Measurements from ENCODE around the gene NRG2.

Gene NRG2

GRCh38 chr5:139862803-139863202 is 180.3 kb downstream of the NRG2 start:
- Histone ChIP-seq H3K4me3 (no peak overlapping the region), H3K9me3 (no peaks in the 10 kb centered on the region), H3K27me3 (no peaks in the 10 kb centered on the region), H3K4me1 (peaks cover 0 to 10% (median 4%) of the 10 kb centered on the region in 4 donors), H3K27ac (no peak overlapping the region), H3K36me3 (no peaks in the 10 kb centered on the region)
- TF ChIP-seq, protein P1, sequence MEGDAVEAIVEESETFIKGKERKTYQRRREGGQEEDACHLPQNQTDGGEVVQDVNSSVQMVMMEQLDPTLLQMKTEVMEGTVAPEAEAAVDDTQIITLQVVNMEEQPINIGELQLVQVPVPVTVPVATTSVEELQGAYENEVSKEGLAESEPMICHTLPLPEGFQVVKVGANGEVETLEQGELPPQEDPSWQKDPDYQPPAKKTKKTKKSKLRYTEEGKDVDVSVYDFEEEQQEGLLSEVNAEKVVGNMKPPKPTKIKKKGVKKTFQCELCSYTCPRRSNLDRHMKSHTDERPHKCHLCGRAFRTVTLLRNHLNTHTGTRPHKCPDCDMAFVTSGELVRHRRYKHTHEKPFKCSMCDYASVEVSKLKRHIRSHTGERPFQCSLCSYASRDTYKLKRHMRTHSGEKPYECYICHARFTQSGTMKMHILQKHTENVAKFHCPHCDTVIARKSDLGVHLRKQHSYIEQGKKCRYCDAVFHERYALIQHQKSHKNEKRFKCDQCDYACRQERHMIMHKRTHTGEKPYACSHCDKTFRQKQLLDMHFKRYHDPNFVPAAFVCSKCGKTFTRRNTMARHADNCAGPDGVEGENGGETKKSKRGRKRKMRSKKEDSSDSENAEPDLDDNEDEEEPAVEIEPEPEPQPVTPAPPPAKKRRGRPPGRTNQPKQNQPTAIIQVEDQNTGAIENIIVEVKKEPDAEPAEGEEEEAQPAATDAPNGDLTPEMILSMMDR (IDR thresholded peaks at IDR 0.05) = no peak
- intact Hi-C loops (cut with DNase I; ENCODE audit: low total_unique reads) = no loop called here
- no peak for DNase-seq

- H3K9me3 ChIP-seq = no peaks in the 10 kb centered on the region
- no peak for DNase-seq
- intact Hi-C loops (cut with DNase I; ENCODE audit: low total_unique reads) = no loop called here
- TF ChIP-seq, protein P1 (IDR thresholded peaks at IDR 0.05) = no peak
- no peaks in the 10 kb centered on the region for H3K36me3 ChIP-seq
- H3K27me3 ChIP-seq = no peaks in the 10 kb centered on the region
- H3K4me3 ChIP-seq = no peak overlapping the region
- H3K27ac ChIP-seq = no peak overlapping the region
- H3K4me1 ChIP-seq = peaks cover 0 to 10% (median 4%) of the 10 kb centered on the region in 4 donors
These were observed 180.8 kb downstream of the NRG2 start for GRCh38 chr5:139862313-139862712.

- no peak for DNase-seq
- H3K4me1 ChIP-seq = peaks cover 0 to 10% (median 4%) of the 10 kb centered on the region in 4 donors
These were observed 181.3 kb downstream of the NRG2 start for GRCh38 chr5:139861889-139862207.

DNA sequence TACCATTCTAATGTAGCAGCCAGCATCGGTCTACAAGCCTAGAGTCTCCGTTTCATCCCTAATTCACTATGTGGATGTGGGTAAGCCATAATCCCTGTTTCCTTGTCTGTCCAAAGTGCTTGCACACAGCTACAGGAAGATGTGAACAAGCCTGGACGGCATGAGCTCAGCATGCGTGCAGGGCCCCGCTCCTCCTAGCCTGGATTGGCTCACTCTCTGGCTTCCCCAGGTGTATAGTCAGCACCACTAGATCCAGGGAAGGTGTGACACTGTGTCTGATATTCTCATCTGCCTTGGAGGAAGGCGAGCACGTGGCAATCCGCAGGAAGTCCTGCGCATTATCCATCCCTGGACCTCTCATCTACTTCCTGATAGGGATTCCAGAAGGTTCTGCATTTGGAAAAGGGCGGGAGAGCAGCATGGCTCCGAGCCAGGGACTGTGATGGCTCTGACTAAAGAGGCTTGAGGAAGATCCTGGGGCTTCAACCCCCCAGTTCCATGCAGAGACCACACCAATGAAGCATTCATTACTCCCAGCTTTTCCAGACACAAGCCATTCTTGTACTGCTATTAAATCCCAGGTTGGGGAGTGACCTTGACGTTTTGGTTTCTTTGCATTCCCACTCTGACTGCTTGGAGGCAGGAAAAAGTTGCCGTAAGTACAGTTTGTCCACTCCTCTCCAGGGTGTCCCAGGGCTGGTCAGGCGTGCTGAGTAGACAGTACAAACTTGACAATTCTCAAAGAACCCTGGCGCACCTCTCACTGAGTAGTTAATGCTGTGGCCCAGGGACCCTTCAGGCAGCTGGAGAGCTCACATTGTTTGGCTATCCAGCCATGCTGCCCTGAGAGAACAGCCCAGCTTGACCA is 181.8 kb downstream of the NRG2 start:
- no peak overlapping the region for H3K4me3 ChIP-seq
- intact Hi-C loops (cut with DNase I; ENCODE audit: low total_unique reads) = no loop called here
- H3K9me3 ChIP-seq = no peaks in the 10 kb centered on the region
- no peak for DNase-seq
- no peaks in the 10 kb centered on the region for H3K27me3 ChIP-seq
- peaks cover 0 to 10% (median 4%) of the 10 kb centered on the region in 4 donors for H3K4me1 ChIP-seq
- TF ChIP-seq, protein P1 (IDR thresholded peaks at IDR 0.05) = no peak
- H3K36me3 ChIP-seq = no peaks in the 10 kb centered on the region
- H3K27ac ChIP-seq = no peak overlapping the region

More at GRCh38 chr5:139861889-139862207, 181.3 kb downstream of the NRG2 start:
- H3K36me3 ChIP-seq = no peaks in the 10 kb centered on the region
- H3K27ac ChIP-seq = no peak overlapping the region
- H3K4me3 ChIP-seq = no peak overlapping the region
- no peaks in the 10 kb centered on the region for H3K9me3 ChIP-seq
- TF ChIP-seq, protein P1 (IDR thresholded peaks at IDR 0.05) = no peak
- intact Hi-C loops (cut with DNase I; ENCODE audit: low total_unique reads) = no loop called here
- H3K27me3 ChIP-seq = no peaks in the 10 kb centered on the region

DNA sequence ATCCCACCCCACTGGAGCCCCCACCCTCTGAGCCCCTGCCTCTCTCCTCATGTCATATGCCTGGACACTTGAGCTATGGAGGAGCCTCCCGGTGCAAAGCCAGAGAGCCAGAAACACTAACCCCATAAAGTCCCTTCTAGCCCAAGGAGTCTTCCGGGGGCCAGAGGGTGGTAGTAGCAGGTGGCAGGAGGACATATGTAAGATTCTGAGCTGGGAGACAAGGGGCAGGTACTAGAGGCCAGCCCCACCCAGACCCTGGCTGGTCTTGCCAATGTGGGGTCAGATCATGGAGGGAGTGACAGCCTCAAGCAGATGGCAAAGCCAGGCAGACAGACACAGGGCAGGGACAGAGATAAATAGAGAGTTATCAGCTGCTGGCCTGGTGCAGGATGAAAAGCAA is 184.1 kb downstream of the NRG2 start:
- H3K27ac ChIP-seq = no peak overlapping the region
- no peaks in the 10 kb centered on the region for H3K9me3 ChIP-seq
- TF ChIP-seq, protein P1 (IDR thresholded peaks at IDR 0.05) = no peak
- intact Hi-C loops (cut with DNase I; ENCODE audit: low total_unique reads) = no loop called here
- DNase-seq = no peak
- H3K4me1 ChIP-seq = peaks cover 0 to 9% (median 3%) of the 10 kb centered on the region in 4 donors
- H3K4me3 ChIP-seq = no peak overlapping the region
- H3K27me3 ChIP-seq = no peaks in the 10 kb centered on the region
- no peaks in the 10 kb centered on the region for H3K36me3 ChIP-seq

Measured in tibial artery (tissue), 4 donors.